Endothelial cell (in vitro differentiated cells): Measurements from ENCODE around the gene HPGDS. TPM values are rescaled to one million over a fixed set of nuclear protein-coding genes. Genes with fewer than 3 reads are reported as not detected.
"Not testable (repeated sequence)": the region's sequence is repeated elsewhere in the genome, so short reads cannot be mapped to it uniquely, and the experiment has no call there.

Source experiments
- DNase-seq: peaks from one replicate; pipeline ENCODE4 v3.0.0; 2021; ENCODE audit warnings: low spot score
- H3K27ac Mint-ChIP-seq: one replicate; pipeline ENCODE4 v1.8.0; 2021; ENCODE audit warnings: mixed read lengths, inconsistent platforms; ENCODE audit not compliant: unreplicated experiment
- H3K27me3 Mint-ChIP-seq: one replicate; pipeline ENCODE4 v1.8.0; 2021; ENCODE audit warnings: mild to moderate bottlenecking, moderate library complexity, mixed read lengths, inconsistent platforms; ENCODE audit not compliant: unreplicated experiment
- H3K36me3 Mint-ChIP-seq: one replicate; pipeline ENCODE4 v1.8.0; 2021; ENCODE audit warnings: mild to moderate bottlenecking, low read depth, mixed read lengths, inconsistent platforms; ENCODE audit not compliant: unreplicated experiment
- H3K4me1 Mint-ChIP-seq: one replicate; pipeline ENCODE4 v1.8.0; 2021; ENCODE audit warnings: mild to moderate bottlenecking, mixed read lengths, inconsistent platforms; ENCODE audit not compliant: unreplicated experiment
- H3K4me3 Mint-ChIP-seq: one replicate; pipeline ENCODE4 v1.8.0; 2021; ENCODE audit warnings: mild to moderate bottlenecking, mixed read lengths, inconsistent platforms; ENCODE audit not compliant: unreplicated experiment
- H3K9me3 Mint-ChIP-seq: one replicate; pipeline ENCODE4 v1.8.0; 2021; ENCODE audit warnings: mixed read lengths, inconsistent platforms; ENCODE audit not compliant: unreplicated experiment
- CTCF ChIP-seq: fragments of 200-600 bp; sonication (generic); IDR thresholded peaks from one replicate; pipeline ENCODE4 v1.5.0; 2021; ENCODE audit warnings: antibody characterized with exemption; ENCODE audit not compliant: unreplicated experiment
- total RNA-seq: library from RNA; stranded (reverse); fragmentation: NEBNext Ultra II Directional; extraction: Animal tissue kit (Norgen Biotek cat#: 25700); gene quantifications from one replicate; pipeline ENCODE4 v1.2.1, GENCODE V29; 2021; ENCODE audit not compliant: unreplicated experiment

The HPGDS gene
- total RNA-seq, 1 donor from 2014 or later: 0.33 TPM

GRCh38 chr4:94298725-94299252 lies 43.8 kb downstream of the HPGDS start:
- H3K27me3 Mint-ChIP-seq: no peaks in the 10 kb centered on the region
- H3K36me3 Mint-ChIP-seq: no peaks in the 10 kb centered on the region

GRCh38 chr4:94295473-94295872 lies 47.2 kb downstream of the HPGDS start:
- not testable (repeated sequence) for H3K27me3 Mint-ChIP-seq, DNase-seq, H3K4me3 Mint-ChIP-seq, H3K36me3 Mint-ChIP-seq, H3K9me3 Mint-ChIP-seq
- peaks cover 18% of the 10 kb centered on the region for H3K4me1 Mint-ChIP-seq
- H3K27ac Mint-ChIP-seq: peak overlapping the region; percentile 1

More at GRCh38 chr4:94298725-94299252, 43.8 kb downstream of the HPGDS start:
- no peaks in the 10 kb centered on the region for H3K9me3 Mint-ChIP-seq
- H3K4me3 Mint-ChIP-seq: no peak overlapping the region
- no peak overlapping the region for H3K27ac Mint-ChIP-seq
- no peak for TF ChIP-seq CTCF
- H3K4me1 Mint-ChIP-seq: peaks cover 10% of the 10 kb centered on the region
- DNase-seq: no peak

- Mint-ChIP-seq H3K27ac (peak overlapping the region; percentile 11), H3K4me1 (peaks cover 18% of the 10 kb centered on the region)
- not testable (repeated sequence) for DNase-seq, H3K36me3 Mint-ChIP-seq, H3K27me3 Mint-ChIP-seq, H3K9me3 Mint-ChIP-seq, H3K4me3 Mint-ChIP-seq
These were observed 48.7 kb downstream of the HPGDS start for GRCh38 chr4:94293981-94294380.

GRCh38 chr4:94290245-94290644 lies 52.4 kb downstream of the HPGDS start:
- TF ChIP-seq CTCF: no peak
- Mint-ChIP-seq H3K36me3 (peaks cover 12% of the 10 kb centered on the region), H3K4me1 (peaks cover 18% of the 10 kb centered on the region), H3K27ac (no peak overlapping the region), H3K4me3 (no peak overlapping the region), H3K27me3 (peaks cover 2% of the 10 kb centered on the region), H3K9me3 (no peaks in the 10 kb centered on the region)
- no peak for DNase-seq

GRCh38 chr4:94285666-94286065 lies 57.0 kb downstream of the HPGDS start:
- no peak for DNase-seq
- Mint-ChIP-seq H3K27me3 (no peaks in the 10 kb centered on the region), H3K9me3 (no peaks in the 10 kb centered on the region), H3K4me1 (no peaks in the 10 kb centered on the region), H3K4me3 (no peak overlapping the region), H3K27ac (no peak overlapping the region), H3K36me3 (peaks cover 22% of the 10 kb centered on the region)
- no peak for TF ChIP-seq CTCF

GRCh38 chr4:94284889-94285288 lies 57.7 kb downstream of the HPGDS start:
- Mint-ChIP-seq H3K4me1 (no peaks in the 10 kb centered on the region), H3K27me3 (no peaks in the 10 kb centered on the region), H3K4me3 (no peak overlapping the region), H3K27ac (no peak overlapping the region), H3K9me3 (no peaks in the 10 kb centered on the region), H3K36me3 (peaks cover 24% of the 10 kb centered on the region)
- DNase-seq: no peak
- no peak for TF ChIP-seq CTCF
